HG02840 (cell line): ENCODE measurements around the gene SCNN1A.

Experiments used
- ATAC-seq: cut with Tn5 transposase; IDR thresholded peaks from one replicate; pipeline ENCODE4 v1.9.1; 2021; ENCODE audit warnings: mild to moderate bottlenecking, moderate library complexity, moderate number of reproducible peaks; ENCODE audit not compliant: unreplicated experiment, low FRiP score

Gene SCNN1A

GRCh38 chr12:6375269-6376078, at the start of gene SCNN1A:
SCNN1A (minus strand) TSS chr12:6375563; CDS start chr12:6374783, 780 bp downstream.
- no peak for ATAC-seq

GRCh38 chr12:6424866-6425265, 49.5 kb upstream of the SCNN1A start:
- ATAC-seq = no peak

GRCh38 chr12:6424008-6424347, 48.6 kb upstream of the SCNN1A start:
- no peak for ATAC-seq

- no peak for ATAC-seq
These were observed 48.1 kb upstream of the SCNN1A start for GRCh38 chr12:6423267-6424007.

- no peak for ATAC-seq
These were observed 45.0 kb upstream of the SCNN1A start for GRCh38 chr12:6420364-6420763.

GRCh38 chr12:6418796-6419195, 43.4 kb upstream of the SCNN1A start:
- no peak for ATAC-seq

GRCh38 chr12:6416596-6416995, 41.2 kb upstream of the SCNN1A start:
- no peak for ATAC-seq

GRCh38 chr12:6407236-6407954, 32.0 kb upstream of the SCNN1A start:
- ATAC-seq = no peak

- ATAC-seq = no peak
These were observed 30.6 kb upstream of the SCNN1A start for GRCh38 chr12:6405963-6406362.

- no peak for ATAC-seq
These were observed 29.0 kb upstream of the SCNN1A start for GRCh38 chr12:6404390-6404789.

GRCh38 chr12:6399884-6400644, 24.7 kb upstream of the SCNN1A start:
- ATAC-seq = no peak

- ATAC-seq = no peak
These were observed 20.7 kb upstream of the SCNN1A start for GRCh38 chr12:6396031-6396430.

- no peak for ATAC-seq
These were observed 19.0 kb upstream of the SCNN1A start for GRCh38 chr12:6394398-6394797.

GRCh38 chr12:6393109-6393508, 17.7 kb upstream of the SCNN1A start:
- no peak for ATAC-seq

GRCh38 chr12:6392504-6392903, 17.1 kb upstream of the SCNN1A start:
- no peak for ATAC-seq

- no peak for ATAC-seq
These were observed 15.7 kb upstream of the SCNN1A start for GRCh38 chr12:6391013-6391412.

GRCh38 chr12:6390084-6390799, 14.9 kb upstream of the SCNN1A start:
- ATAC-seq = no peak

GRCh38 chr12:6387541-6387940, 12.2 kb upstream of the SCNN1A start:
- no peak for ATAC-seq

- ATAC-seq = no peak
These were observed 11.1 kb upstream of the SCNN1A start for GRCh38 chr12:6386491-6386890.

- no peak for ATAC-seq
These were observed 10.7 kb upstream of the SCNN1A start for GRCh38 chr12:6386038-6386437.
